HG03571 (cell line): ENCODE measurements around the gene IL1R2.

Source experiments
- ATAC-seq: cut with Tn5 transposase; IDR thresholded peaks from one replicate; pipeline ENCODE4 v1.9.1; 2021; ENCODE audit not compliant: unreplicated experiment

IL1R2 gene

DNA sequence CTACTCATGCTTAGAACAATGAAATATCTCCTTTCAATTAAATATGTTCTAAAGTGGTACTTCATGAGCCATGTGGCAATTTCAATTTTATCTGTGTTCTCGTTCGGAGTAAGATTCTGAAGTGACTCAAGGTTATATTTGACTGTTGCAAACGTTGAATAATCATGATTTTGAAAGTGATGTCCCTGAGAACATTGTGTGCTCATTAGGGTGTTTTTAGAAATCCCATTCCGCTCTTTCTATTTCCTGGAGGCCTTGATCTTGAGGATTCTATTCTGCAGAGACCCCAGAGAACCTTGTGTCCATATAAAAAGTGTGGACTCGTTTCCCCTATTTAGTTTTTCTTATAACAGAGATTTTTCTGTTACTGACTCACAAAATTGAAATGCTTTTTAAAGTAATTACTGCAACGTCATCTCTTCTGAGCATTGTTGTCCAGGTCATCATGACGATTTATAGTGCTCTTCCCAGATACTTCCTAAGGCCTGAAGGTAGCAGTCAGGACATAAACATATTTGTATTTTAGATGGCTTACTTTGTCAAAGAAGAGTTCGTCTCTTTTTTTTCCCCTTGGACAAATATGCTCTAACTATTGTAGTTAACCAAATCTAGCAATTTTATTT, 27.2 kb downstream of the IL1R2 start:
- ATAC-seq = no peak

DNA sequence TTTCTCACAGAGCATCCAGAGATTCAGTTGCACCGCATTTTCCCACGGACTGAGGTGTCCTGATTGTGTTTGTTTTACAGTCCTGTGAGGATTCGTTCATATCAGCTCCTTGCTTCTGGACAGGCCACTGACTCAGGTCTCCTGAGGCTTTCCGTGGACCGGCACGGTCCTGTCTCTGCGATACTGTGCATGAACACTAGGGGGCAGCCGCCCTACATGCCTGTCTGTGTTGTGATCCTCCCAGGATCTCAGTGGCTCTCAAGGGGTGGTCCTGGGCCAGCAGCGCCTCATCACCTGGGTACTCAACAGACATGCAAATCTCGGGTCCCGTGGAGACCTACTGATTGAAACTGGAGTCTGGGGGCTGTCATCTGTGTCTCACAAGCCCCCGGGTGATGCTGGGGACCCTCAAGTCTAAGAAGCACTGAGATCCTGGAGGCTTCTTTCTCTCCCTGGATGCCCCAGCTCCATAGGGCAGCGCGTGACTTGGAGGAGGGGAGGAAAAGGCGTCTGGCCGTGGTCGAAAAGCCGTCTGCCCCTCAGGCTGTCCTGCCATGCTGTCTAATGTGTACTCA, 28.9 kb downstream of the IL1R2 start:
- peak; percentile 46 for ATAC-seq

DNA sequence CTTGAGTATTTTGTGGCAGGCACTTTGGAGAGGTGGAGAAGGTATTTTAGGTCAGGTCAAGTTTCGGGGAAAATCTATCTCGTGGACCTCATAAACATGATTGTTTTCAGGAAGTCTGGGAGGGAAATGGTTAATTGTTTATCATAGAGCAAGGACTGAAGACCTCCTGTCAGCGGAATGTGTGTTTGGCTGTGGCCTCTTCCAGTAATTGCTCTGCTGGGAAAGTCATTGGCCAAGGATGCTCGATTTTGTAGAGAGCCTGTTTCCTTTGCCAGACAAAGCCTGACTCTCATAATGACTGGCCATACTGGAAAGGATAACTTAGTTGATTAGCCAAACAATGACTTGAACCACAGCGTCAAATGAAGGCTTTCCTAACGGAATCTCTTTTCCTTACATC, 30.0 kb downstream of the IL1R2 start:
- no peak for ATAC-seq

DNA sequence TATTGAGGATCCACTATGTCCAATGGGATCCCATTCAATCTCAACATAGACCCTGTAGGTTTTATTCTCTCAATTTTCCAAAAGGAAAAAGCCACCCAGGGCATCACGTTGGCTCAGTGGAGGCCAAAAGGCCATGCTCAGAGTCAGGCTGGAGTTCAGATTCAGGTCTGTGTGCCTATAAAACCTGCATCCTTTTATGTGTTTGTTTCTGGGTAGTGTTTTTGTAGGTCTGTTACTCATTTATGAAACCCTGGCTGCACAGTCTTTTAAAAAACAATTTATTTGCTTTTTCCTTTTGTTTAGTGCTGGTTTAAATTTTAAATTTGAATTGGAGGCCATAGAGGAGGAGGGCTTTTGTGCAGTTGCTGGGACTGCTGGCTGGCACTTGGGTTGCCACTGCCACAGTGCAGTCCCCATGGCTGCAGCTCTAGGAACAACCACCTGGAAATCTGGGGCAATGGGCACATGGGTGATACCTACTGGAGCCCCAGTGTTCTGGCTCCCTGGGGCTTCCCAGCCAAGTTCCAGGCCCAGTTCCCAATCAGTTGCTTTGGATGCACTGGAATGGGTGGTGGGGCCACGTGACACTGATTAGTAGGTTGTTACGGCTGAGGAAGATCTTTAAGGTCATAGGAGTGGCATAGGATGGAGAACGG, 31.3 kb downstream of the IL1R2 start:
- ATAC-seq = no peak

DNA sequence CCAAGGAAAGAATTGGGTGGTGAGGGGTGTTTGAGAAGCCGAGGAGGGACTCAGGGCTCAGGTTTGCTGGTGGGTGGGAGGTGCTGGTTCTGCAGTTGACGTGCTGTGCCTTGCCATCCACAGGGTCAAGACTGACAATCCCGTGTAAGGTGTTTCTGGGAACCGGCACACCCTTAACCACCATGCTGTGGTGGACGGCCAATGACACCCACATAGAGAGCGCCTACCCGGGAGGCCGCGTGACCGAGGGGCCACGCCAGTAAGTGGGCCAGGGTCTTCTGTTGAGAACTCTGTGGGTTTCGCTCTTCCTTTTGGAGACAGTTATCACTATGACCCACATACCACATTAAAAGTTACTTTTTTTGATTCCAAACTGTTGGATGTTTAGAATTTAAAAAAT, 32.6 kb downstream of the IL1R2 start:
- no peak for ATAC-seq

DNA sequence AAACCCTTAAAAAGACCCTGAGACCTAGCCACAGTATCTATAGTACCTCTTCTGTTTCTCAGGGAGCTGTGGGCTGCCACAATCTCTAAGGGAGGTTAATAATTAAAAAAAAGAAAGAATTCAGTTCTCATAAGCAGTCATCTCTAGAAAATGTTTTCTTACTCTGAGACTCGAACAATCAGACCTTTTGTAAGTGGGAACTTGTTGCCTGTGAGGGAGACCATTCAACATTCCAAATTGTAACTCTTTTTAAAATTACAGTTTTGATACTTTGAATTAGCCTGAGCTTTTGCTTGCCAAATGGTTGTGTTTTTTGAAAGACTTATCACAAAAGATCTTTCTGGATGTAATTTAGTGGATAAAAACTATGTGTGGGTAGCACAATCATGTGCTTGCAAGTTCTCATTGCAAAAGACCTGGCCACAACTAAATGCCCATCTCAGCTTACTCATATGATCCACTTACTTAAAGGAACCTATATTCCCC, 33.3 kb downstream of the IL1R2 start:
- peak; percentile 87 for ATAC-seq

DNA sequence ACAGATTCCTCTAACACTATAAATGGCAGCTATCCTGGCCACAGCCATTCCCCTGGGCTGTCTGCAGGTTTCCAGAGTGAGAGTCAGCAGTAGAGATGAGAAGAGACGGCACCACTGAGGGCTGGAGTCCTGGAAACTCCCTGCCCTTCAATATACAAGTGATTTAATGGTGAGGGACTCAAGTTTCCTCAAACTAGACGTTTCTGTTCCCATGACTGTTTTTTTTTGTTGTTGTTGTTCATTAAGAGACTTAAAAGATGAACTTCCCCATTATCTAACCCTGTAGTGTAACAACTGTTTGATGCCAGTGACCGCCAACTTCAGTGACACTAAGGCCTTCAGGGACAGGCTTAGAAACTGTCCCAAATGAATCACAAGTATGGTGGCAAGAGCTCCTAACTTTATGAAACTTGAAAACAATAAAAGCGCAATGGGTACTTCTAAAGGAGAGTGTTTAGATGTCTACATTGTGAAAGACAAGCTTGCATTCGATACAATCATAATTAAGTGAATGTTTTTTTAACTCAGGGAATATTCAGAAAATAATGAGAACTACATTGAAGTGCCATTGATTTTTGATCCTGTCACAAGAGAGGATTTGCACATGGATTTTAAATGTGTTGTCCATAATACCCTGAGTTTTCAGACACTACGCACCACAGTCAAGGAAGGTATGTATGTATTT, 34.0 kb downstream of the IL1R2 start:
- ATAC-seq = peak; percentile 43

DNA sequence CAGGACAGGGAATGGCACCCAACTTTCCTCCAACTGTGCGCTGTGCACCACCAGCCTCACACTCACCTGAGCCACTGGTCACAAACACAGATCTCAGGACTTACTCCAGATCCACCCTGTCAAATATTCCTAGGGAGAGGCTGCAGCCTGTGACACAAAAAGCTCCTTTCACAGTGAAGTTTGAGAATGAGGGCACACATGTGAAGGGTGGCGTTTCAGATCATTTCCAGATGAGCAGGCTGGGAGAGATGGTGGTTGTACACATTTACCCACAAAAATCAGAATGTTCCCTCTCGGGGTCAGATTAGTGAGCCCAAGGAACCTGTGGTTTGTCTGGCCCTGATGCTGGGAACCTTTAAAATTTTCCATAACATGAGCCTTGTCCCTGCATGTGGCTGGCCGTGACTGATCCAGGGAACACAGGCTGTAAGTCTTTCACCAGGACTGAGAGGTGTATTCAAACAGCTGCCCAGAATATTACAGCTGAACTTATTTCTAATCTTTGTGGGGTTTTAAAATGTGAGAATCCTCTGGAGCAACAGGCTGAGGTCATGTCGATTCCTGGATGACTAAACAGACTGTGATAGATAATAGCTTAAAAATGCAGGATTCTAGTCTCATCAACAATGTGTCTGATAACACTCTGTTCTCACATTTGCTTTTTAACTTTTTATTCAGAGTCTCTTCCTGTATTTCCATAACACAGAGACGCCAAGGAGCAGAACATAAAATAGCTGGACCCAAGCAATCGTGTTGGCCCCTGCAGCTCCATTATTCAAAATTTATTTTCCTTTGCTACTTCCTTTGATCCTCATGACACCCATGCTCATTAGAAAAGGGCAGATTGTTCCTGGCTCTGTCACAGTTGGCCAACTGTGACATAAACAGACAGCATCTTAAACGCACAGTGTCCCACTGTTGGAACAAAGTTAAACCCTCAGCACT, 35.5 kb downstream of the IL1R2 start:
- ATAC-seq = no peak

DNA sequence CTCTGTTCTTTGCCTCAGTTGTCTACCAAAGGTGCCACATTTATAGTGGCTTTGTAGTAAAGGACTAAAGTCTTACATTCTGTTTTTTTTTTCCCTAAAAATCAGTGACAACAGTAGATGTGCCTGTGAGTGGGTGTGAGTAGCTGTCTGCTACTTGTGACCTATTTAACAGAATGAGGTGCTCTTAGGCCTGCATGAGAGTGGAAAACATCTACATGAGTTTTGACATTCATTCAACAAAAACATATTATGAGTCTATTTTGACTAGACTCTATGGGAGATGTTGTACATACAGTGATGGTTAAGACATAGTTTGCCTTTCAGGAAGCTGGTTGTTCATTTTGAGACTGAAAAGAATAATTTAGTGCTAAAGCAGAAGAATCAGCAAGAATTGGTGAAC, 36.7 kb downstream of the IL1R2 start:
- ATAC-seq = no peak

DNA sequence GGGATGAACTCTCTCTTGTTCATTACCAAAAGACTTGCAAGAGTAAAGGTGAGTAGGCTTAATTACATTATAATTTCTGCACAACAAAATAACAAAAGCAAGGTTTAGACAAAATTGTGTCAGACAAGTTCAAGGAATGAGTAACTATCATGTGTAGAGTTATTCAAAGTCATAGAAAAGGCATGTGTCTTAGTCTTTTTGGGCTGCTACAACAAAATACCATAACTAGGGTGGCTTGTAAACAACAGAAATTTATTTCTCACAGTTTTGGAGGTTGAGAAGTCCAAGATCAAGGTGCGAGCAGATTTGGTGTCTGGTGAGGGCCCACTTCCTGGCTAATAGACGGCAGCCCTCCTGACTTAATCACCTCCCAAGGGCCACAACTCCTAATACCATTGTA, 37.6 kb downstream of the IL1R2 start:
- ATAC-seq = no peak

DNA sequence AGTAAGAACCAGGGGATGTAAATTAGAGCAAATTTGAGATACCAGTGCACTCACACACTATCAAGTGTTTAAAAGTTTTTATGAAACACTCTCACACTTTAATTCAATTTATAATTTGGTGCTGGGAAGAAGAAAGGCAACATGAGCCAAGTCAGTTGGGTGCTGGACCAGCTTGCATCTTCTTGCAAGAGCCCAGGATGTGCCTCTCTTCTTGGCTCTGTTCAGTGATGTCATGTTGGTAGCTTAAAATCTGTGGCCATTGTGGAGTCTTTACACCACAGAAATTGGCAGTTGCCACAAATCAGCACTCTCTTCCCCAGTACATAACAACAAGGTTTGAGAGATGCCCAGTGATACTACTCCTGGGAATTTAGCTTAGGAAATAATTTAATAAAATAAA, 38.2 kb downstream of the IL1R2 start:
- no peak for ATAC-seq

DNA sequence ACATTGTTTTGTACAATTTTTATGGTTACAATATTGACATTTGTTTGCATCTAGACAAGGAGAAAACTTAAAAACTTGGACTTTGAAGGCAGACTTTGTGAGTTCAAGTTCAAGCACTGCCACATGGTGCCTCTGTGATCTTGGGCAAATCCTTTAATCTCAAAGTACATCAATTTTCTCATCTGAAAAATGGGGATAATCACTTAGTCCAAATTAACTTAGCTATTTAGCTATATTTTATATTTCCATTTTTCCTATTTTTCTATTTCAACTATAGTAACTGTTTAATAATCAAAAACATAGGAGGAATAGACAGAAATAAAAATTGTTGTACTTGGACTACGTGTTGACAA, 38.7 kb downstream of the IL1R2 start:
- no peak for ATAC-seq

DNA sequence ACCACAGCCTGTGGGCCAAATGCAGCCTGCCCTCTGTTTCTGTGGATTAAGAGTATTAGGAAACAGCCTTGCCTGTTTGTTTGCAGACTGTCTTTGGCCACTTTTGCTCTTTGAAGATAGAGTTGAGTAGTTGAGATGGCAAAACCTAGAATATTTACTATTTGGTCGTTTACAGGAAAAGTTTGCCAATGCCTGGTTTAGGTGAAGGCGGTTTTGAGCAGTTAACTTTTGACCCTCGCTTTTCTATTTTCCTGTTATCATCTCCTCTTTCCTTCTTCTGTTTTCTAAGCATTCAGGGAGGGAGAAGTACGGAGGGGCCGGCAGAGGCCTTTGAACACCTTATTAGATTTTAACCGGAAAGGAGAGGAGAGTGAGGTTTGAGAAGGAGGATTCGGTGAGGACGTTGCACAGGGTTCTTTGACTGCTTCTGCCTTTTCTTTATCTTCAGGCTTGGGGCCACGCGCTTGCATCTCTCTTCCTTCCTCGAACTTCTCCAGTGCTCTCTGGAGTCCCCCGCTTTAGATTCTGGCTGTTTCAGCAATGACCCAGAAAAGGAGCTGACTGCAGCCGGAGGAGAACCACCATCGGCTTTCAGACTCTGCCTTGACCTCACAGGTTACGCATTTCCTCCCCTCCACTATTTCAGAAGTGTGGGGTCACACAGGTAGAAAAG, 39.2 kb downstream of the IL1R2 start:
- no peak for ATAC-seq

DNA sequence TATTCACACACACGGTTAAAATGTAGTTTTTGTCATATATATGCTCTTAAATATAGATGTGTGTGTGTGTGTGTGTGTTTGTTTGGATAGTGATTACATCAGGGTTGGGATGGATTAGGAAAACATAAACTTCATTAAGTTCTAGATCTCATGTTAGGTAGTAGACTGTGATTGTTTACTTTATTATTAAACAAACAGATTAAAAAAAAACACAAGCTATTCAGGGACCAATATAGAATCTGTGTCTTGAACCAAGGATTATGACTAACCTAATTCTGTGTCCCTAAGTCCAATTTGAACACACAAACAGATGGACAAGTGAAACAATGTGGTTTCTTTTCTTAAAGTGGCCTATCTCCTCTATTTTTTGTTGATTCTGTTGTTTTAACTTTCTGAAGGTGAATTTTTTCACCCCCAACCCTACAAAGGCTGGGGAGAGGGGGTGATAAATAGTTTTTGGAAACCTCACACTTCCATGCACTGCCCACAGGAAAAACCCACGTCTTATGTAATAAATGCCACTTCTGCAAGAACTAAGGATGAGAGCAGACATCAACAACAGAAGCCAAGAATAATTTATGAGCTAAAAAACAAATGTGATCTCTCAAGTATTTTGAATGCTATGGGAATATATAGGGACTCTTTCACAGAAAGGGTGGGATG, 40.7 kb downstream of the IL1R2 start:
- no peak for ATAC-seq

DNA sequence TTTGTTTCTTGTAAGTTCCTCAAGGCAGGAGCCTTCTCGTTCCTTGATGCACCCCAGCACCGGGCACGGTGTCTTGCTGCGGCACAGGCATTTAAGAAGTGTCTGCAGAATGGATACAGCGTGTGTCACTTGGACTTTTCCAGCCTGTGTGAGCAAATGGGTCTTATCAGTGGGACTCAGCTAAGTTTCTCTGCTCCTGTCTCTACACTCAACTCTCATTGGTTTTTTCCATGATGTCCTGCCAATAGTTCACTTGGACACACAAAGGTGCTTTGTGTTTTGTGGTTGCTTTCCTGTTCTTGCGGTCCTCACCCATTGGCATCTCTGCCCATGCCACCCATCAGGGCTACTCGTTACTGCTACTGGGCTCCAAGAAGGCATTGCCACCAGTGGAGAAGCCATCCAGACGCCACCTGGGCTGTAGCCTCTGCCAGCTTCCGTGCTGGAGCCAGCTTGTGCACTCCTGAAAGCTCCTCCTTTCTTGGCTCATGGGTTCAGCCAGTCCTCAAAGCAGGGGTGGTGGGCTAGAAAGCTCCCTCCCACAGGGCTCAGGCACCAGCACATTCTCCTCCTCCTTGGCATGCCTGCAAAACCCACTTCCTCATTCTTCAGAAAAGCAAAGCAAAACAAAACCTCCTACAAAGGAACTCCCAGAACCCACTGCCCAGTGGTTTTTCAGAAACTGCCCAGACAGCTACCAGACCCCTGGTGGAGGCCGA, 41.4 kb downstream of the IL1R2 start:
- no peak for ATAC-seq

DNA sequence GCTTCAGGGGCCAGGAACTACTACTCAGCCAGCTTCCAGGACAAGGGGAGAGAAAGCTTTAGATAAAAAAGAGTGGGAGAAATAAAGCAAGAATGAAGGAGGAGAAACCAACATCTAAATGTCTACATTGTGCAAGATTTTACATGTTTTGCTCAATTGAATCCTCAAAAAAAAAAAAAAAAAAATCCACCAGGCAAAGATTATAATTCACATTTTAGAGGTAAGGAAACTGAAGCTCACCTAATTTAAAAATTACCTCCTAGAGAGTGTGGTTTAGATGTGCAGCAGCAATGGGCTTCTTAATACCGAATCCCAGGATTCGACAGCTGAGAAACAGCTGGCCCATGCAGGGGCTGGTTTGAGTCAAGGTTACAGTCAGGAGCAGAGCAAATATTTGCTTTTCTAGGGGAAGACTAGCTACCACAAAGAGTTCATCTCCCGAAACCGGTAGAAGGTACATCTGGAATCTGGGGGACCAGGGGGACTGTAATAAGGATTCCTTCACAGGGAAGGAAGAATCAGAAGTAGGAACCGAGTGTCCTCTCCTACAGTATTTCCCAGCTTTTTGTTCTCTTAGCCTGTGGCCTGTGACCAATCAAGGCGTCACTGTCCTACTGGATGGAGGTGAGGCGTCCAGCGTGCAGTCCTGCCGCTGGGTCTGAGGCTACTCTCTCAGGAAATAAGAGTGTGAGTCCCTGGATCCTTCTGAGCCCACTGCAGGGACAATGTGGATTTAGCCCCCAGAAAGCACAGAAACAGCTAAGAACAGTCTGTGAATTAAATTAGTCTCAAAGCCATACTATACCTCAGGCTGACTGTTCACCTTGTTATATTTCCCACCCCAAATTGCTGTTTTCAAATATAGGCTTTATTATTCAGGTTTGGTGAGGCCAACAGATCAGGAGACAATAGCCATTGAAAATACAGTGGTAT, 42.3 kb downstream of the IL1R2 start:
- no peak for ATAC-seq

DNA sequence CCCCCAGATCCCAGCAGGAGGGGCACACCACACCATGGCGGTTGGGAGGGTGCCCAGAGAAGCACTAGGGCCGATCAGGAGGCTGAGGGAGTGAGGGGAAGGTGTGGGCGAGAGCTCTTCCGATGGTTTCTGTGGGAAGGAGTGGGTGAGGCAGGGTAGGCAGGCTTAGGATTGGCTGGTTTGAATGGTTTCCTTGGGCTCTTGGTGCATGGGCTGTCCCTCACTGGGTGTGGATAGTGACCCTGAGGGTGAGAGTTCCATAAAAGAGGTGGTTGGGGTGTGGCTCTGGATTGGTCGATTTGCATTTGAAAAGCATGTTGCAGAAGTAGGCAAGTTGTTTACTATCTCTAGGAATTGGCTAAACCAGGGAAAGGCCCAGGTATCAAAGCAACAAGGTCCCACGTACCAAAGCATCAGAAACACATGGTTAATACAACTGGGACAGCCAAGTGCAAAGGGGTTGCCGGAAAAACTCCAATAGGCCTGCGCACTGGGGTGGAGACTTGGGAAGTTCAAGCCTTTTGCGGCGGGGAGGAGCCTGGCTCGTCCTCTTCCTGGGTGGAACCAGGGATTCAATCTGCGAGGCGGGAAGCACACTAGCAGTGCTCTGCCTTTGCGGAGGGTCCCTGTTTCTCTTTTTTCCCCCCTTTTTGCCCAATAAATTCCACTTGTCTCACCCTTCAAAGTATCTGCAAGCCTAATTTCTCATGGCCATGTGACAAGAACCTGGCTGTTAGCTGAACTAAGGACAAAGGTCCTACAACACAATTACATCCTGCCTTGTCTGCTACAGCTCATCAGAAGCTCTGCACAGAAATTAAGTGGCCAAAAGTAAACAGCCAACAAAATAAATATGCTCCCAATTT, 43.2 kb downstream of the IL1R2 start:
- ATAC-seq = no peak
